ENCODE measurements around the gene MVB12B.

The MVB12B gene

DNA sequence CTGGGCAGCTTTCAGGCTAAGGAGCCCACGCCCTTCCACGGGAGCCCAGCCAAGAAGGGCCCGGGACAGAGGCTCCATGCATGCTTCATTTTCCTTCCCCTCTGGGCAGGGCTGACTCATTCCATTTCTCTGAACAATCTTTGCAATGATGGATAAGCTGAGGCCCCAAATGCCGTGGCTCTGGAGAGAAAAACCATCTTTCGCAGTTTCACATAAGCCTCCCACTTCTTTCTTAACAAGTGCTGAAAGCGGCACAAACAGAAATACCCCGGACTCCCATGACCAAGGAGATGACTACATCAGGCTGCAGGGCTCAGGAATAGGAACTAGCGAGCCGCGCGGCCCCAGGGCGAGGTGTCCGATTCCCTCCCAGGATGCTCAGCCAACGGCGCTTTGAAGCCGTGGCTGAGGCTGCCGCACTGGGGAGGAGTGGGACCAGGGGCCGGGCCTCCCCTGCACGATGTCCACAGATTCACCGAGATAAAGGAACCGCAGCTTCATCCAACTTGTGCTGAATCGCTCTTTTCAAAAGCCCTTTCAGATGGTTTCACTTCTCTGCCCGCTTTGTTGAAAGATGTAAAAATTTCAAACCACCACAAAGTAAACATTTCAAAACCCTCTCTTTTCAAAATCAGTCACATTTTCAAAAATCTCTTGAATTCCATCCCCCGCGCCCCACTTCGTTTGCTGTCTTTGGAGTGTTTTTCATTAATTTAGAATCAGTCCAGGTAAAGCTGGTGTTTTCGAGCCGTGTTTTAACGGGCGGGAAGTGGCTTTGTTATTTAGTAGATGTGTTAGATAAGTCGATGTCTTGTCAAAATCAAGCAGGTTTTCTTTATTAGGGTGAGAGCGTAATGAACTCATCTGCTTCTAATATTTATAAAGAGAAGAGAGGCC, 190.6 kb downstream of the MVB12B start:
- DNase-seq (ENCODE audit: low read depth): peak; percentile 83
- no peak for TF ChIP-seq CTCF (conservative IDR thresholded peaks at IDR 0.05; ENCODE audit: low read length)
- H3K4me3 ChIP-seq (ENCODE audit: low read length): peak overlapping the region; percentile 67

DNA sequence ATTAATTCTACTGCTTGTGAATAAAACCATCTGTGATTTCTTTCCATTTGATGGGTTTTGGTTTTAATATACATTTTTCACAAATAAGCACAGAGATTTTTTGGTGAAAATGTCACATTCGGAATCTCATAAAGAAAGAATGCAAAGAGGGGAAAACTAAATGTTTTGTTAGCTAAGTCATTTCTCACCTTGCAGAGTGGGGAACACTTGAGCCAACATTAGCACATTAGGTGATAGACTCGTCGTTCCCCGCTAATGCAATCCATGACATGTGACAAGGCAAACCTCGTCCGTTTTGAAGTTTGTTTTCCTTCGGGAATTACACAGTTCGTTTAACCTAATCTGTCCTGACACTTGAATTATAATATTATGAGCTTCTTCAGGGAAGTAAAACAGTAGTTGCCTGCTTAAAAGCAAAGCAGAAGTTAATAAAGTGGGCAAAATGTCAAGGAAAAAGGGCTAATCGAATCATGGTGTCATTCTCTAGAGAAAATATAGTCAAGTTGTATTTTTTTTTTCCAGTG, 191.3 kb downstream of the MVB12B start:
- DNase-seq (ENCODE audit: low read depth): peak; percentile 24
- peak overlapping the region; percentile 67 for H3K4me3 ChIP-seq (ENCODE audit: low read length)
- TF ChIP-seq CTCF (conservative IDR thresholded peaks at IDR 0.05; ENCODE audit: low read length): no peak

GRCh38 chr9:126518763-126519162, 192.1 kb downstream of the MVB12B start:
- no peak overlapping the region for H3K4me3 ChIP-seq (ENCODE audit: low read length)
- no peak for TF ChIP-seq CTCF (conservative IDR thresholded peaks at IDR 0.05; ENCODE audit: low read length)
- no peak for DNase-seq (ENCODE audit: low read depth)

DNA sequence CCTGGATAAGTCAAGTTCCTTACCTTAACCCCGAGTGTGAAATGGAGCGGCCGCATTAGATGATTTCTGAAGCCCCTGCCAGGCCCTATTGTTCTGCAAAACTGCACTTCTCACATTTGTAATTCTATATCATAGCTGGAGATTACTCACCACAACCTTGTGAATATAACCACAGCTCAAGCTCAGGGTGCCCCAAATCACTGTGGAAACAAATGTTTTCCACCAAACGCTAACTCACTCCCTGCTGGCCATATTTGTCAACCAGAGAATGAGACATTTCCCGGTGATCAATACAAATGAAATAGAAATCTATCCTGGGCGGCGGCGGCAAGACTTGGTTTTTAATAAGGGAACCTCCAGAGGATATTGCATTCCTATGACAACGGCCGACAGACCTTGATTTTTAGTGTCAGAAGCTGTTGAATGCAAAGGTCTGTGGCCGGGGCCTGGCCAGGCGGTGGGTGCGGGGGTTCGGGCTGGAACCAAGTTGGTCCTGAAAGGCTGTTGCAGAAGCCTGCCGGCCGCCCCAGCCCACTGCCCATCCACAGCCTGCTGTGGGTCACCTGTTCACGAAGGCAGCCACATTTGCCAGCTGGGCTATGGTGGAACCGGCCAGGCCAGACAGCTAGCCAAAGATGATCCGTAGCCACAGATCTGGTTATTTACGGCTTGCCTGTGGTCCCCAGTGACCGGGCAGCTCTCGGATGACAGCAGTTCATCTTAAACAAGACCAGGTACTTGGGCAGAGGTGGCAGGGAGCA, 193.2 kb downstream of the MVB12B start:
- no peak for DNase-seq (ENCODE audit: low read depth)
- no peak for TF ChIP-seq CTCF (conservative IDR thresholded peaks at IDR 0.05; ENCODE audit: low read length)
- no peak overlapping the region for H3K4me3 ChIP-seq (ENCODE audit: low read length)

- no peak for DNase-seq (ENCODE audit: low read depth)
- TF ChIP-seq CTCF (conservative IDR thresholded peaks at IDR 0.05; ENCODE audit: low read length): no peak
- no peak overlapping the region for H3K4me3 ChIP-seq (ENCODE audit: low read length)
Observed at GRCh38 chr9:126520453-126520852, 193.8 kb downstream of the MVB12B start.

DNA sequence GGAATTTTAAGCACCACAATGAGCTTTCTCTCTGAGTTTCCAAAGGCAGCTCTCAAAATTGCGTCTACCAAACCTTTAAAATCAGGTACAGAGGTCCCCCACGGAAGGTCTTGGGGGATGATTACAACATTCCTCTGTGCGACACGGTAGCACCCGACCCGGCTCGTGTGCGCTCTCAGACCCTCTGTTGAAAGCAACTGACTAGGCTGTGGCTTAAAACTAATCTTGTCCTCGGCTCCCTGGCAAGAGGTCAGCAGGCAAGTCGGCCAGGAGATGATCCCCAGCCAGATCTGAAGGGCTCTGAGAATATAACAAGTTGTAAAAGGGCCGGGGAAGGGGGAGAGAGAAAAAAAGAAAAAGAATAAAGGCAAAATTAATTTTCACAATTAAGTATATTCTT, 194.5 kb downstream of the MVB12B start:
- TF ChIP-seq CTCF (conservative IDR thresholded peaks at IDR 0.05; ENCODE audit: low read length): no peak
- no peak for DNase-seq (ENCODE audit: low read depth)
- no peak overlapping the region for H3K4me3 ChIP-seq (ENCODE audit: low read length)

All from AG10803 (cell line).